ENCODE results near the gene LARGE1. TPM values are rescaled to one million over a fixed set of nuclear protein-coding genes. Genes with fewer than 3 reads are reported as not detected.

The LARGE1 gene
- total and polyA plus RNA-seq, 9 of the 15 experiments (the other 6 are each of a cell fraction or from before 2014, with no cell fraction given): 0.01 to 0.66 (median 0.14) TPM; not detected in 2

DNA sequence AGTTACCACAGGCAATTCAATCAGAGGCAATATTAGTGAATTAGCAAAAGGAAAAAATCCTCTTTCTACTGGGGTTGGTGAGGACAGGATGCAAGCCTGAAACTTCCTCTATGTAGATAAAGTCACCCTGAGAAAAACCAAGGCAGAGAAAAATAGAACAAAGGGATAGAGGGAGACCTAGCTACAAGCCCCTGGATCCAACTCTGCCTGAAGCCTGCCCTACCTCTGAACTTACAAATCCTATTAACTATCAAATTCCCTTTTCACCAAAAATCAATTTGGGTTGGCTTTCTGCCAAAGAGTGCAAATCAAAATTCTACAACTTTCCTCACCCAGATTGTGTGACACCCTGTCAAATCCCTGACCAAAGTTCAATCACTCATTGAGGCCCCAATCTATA is 161.3 kb downstream of the LARGE1 start:
- H3K27ac ChIP-seq (ENCODE audit: extremely low read depth, low read depth, low read length): no peak overlapping the region
- intact Hi-C loops (cut with micrococcal nuclease): no loop called here
- no peak overlapping the region for H3K4me3 ChIP-seq
- no TSS peak for BruUV-seq (replicated peaks)
- H2AFZ ChIP-seq (ENCODE audit: low read depth, low read length): no peak overlapping the region
- ChIA-PET POLR2A (no interaction called here), CTCF (ENCODE audit: low intra/inter-chr PET ratio) (no interaction called here)
- H3K4me2 ChIP-seq (ENCODE audit: insufficient read depth, low read length): no peak overlapping the region
- DNase-seq (ENCODE audit: extremely low read depth in 1 of 4, low spot score in 3 of 4) (no peak), FAIRE-seq (no peak), ATAC-seq (no peak)
- no peaks in the 10 kb centered on the region for H3K79me2 ChIP-seq (ENCODE audit: control insufficient read depth, insufficient read depth, low read length)
- no peaks in the 10 kb centered on the region for H3K36me3 ChIP-seq (ENCODE audit: control insufficient read depth, insufficient read depth, low read length)
- H3K4me1 ChIP-seq (replicated peaks in 1 of 2; ENCODE audit: control insufficient read depth in 2 of 2, insufficient read depth in 2 of 2, low read length in 2 of 2): no peaks in the 10 kb centered on the region
- TF ChIP-seq, protein P1, sequence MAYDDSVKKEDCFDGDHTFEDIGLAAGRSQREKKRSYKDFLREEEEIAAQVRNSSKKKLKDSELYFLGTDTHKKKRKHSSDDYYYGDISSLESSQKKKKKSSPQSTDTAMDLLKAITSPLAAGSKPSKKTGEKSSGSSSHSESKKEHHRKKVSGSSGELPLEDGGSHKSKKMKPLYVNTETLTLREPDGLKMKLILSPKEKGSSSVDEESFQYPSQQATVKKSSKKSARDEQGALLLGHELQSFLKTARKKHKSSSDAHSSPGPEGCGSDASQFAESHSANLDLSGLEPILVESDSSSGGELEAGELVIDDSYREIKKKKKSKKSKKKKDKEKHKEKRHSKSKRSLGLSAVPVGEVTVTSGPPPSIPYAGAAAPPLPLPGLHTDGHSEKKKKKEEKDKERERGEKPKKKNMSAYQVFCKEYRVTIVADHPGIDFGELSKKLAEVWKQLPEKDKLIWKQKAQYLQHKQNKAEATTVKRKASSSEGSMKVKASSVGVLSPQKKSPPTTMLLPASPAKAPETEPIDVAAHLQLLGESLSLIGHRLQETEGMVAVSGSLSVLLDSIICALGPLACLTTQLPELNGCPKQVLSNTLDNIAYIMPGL (CRISPR knock-in tag; IDR thresholded peaks at IDR 0.05): no peak
- TF ChIP-seq OTX1 (CRISPR knock-in tag; IDR thresholded peaks at IDR 0.05): no peak
- no peaks in the 10 kb centered on the region for H3K9me1 ChIP-seq (ENCODE audit: control insufficient read depth, insufficient read depth, low read length)
- H4K20me1 ChIP-seq (replicated peaks; ENCODE audit: control insufficient read depth, insufficient read depth, low read length): no peaks in the 10 kb centered on the region
- no peaks in the 10 kb centered on the region for H3K9me3 ChIP-seq (replicated peaks; ENCODE audit: control insufficient read depth, insufficient read depth, low read depth, low read length)
- no peak overlapping the region for H3K9ac ChIP-seq (ENCODE audit: insufficient read depth in 1 of 2, low read depth in 2 of 2, low read length in 2 of 2)
- H3K27me3 ChIP-seq (ENCODE audit: control insufficient read depth in 2 of 2, insufficient read depth in 2 of 2, low read length in 2 of 2): no peaks in the 10 kb centered on the region
- in situ Hi-C loops (cut with MboI): no loop called here

DNA sequence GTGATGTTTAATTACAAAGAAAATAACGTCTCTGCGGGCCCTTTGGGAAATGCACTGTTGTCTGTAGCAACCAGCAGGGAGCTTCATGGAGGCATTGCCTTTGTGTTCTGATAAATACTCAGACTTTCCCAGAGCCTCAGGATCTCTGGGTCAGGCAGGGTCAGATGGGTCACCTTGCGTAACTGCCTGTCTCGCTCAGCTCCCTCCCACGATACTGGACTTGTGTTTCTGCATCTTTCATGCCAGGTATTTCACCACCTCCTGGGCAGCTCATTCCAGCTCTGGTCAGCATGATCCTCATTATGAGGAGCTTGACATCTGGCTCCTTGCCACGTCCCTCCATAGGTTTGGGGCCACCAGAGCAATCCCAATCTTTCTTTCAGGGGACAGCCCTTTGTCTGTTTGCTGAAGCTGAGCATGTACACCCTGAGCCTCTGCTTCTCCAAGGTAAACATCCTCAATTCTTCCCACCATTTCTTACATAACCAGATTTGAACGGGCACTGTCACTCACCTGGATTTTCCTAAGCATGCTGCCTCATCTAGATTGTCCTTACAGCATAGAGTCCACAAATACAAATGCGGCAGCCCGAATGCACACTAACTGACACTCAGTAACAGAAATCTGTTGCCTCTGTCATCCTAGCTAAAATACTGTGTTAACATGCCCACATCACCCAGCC is 162.3 kb downstream of the LARGE1 start:
- H3K79me2 ChIP-seq (ENCODE audit: control insufficient read depth, insufficient read depth, low read length): no peaks in the 10 kb centered on the region
- no TSS peak for BruUV-seq (replicated peaks)
- no peak overlapping the region for H3K9ac ChIP-seq (ENCODE audit: insufficient read depth in 1 of 2, low read depth in 2 of 2, low read length in 2 of 2)
- no peaks in the 10 kb centered on the region for H3K9me3 ChIP-seq (replicated peaks; ENCODE audit: control insufficient read depth, insufficient read depth, low read depth, low read length)
- TF ChIP-seq TAF9B (IDR thresholded peaks at IDR 0.05; ENCODE audit: partially characterized antibody): no peak
- no peak for TF ChIP-seq NR2C2 (CRISPR knock-in tag; IDR thresholded peaks at IDR 0.05)
- TF ChIP-seq NR2C2 (tag; IDR thresholded peaks at IDR 0.05): no peak
- TF ChIP-seq RBM17 (IDR thresholded peaks at IDR 0.05; ENCODE audit: borderline replicate concordance, low read depth, low read length): no peak
- TF ChIP-seq, protein P2, sequence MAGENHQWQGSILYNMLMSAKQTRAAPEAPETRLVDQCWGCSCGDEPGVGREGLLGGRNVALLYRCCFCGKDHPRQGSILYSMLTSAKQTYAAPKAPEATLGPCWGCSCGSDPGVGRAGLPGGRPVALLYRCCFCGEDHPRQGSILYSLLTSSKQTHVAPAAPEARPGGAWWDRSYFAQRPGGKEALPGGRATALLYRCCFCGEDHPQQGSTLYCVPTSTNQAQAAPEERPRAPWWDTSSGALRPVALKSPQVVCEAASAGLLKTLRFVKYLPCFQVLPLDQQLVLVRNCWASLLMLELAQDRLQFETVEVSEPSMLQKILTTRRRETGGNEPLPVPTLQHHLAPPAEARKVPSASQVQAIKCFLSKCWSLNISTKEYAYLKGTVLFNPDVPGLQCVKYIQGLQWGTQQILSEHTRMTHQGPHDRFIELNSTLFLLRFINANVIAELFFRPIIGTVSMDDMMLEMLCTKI (IDR thresholded peaks at IDR 0.05; ENCODE audit: partially characterized antibody): no peak
- in situ Hi-C loops (cut with MboI) (no loop called here), intact Hi-C loops (cut with micrococcal nuclease) (no loop called here)
- WGBS (ENCODE audit: insufficient coverage, low coverage, missing lambda C conversion rate): 0% methylated on average over 8 of the region's 9 CpGs
- FAIRE-seq: no peak
- no peak overlapping the region for H3K27ac ChIP-seq (ENCODE audit: extremely low read depth, low read depth, low read length)
- H3K9me1 ChIP-seq (ENCODE audit: control insufficient read depth, insufficient read depth, low read length): no peaks in the 10 kb centered on the region
- no peak overlapping the region for H2AFZ ChIP-seq (ENCODE audit: low read depth, low read length)
- ChIA-PET CTCF (ENCODE audit: low intra/inter-chr PET ratio) (no interaction called here), POLR2A (no interaction called here)
- H3K4me1 ChIP-seq (replicated peaks in 1 of 2; ENCODE audit: control insufficient read depth in 2 of 2, insufficient read depth in 2 of 2, low read length in 2 of 2): no peaks in the 10 kb centered on the region
- no peak overlapping the region for H3K4me2 ChIP-seq (ENCODE audit: insufficient read depth, low read length)
- no peak for DNase-seq (ENCODE audit: extremely low read depth in 1 of 4, low spot score in 3 of 4)
- H3K4me3 ChIP-seq: no peak overlapping the region
- H3K27me3 ChIP-seq (ENCODE audit: control insufficient read depth in 2 of 2, insufficient read depth in 2 of 2, low read length in 2 of 2): no peaks in the 10 kb centered on the region
- H3K36me3 ChIP-seq (ENCODE audit: control insufficient read depth, insufficient read depth, low read length): no peaks in the 10 kb centered on the region
- no peaks in the 10 kb centered on the region for H4K20me1 ChIP-seq (replicated peaks; ENCODE audit: control insufficient read depth, insufficient read depth, low read length)
- no peak for ATAC-seq

Data from K562 (cell line).